NB4 (cell line): ENCODE measurements around the gene WSCD1.

Source experiments
- CTCF ChIP-seq: IDR thresholded peaks from one replicate; pipeline ENCODE4 v1.5.1; 2012; ENCODE audit warnings: low read depth, low read length
- MAX ChIP-seq: IDR thresholded peaks from 2 replicates; pipeline ENCODE4 v1.6.1; 2011; ENCODE audit warnings: low read depth, low read length
- MYC ChIP-seq: IDR thresholded peaks from 2 replicates; pipeline ENCODE4 v1.6.1; 2011; ENCODE audit warnings: low read depth, low read length
- POLR2A ChIP-seq: IDR thresholded peaks from 2 replicates; pipeline ENCODE4 v1.6.1; 2011; ENCODE audit warnings: mild to moderate bottlenecking; ENCODE audit not compliant: insufficient read length; ENCODE audit errors: extremely low read depth

GRCh38 chr17:6059406-6059805, 10.8 kb upstream of the WSCD1 start:
- TF ChIP-seq CTCF (no peak), POLR2A (no peak), MAX (no peak), MYC (no peak)
